Spinal cord (tissue), 10 donors: ENCODE measurements around the gene RBM3. TPM values are rescaled to one million over a fixed set of nuclear protein-coding genes. Genes with fewer than 3 reads are reported as not detected.
A peak's percentile ranks its signal among the peaks of the same experiment; 100 is the strongest.
"Not testable (repeated sequence)": the region's sequence is repeated elsewhere in the genome, so short reads cannot be mapped to it uniquely, and the experiment has no call there.

Experiments
- DNase-seq, 6 donors: peaks; one replicate each; pipeline versions ENCODE4 v3.0.0 to v3.0.0-alpha.2; 2013 to 2015; ENCODE audit warnings: low spot score in 6 of 6, low read depth in 4 of 6
- H3K27ac ChIP-seq: one replicate; pipeline ENCODE4 v1.5.1; 2013; ENCODE audit warnings: low read depth, low read length, control low read depth
- H3K27me3 ChIP-seq: one replicate; pipeline ENCODE4 v1.6.1; 2013; ENCODE audit warnings: low read length; ENCODE audit not compliant: control insufficient read depth, insufficient read depth
- H3K36me3 ChIP-seq: one replicate; pipeline ENCODE4 v1.6.1; 2013; ENCODE audit warnings: low read length; ENCODE audit not compliant: control insufficient read depth, insufficient read depth
- H3K4me1 ChIP-seq: one replicate; pipeline ENCODE4 v1.6.1; 2013; ENCODE audit warnings: low read length; ENCODE audit not compliant: control insufficient read depth, insufficient read depth
- H3K4me3 ChIP-seq: one replicate; pipeline ENCODE4 v1.5.1; 2013; ENCODE audit warnings: low read depth, low read length, control low read depth
- H3K9me3 ChIP-seq: one replicate; pipeline ENCODE4 v1.6.1; 2013; ENCODE audit warnings: low read length; ENCODE audit not compliant: control insufficient read depth, insufficient read depth
- WGBS: methylation state at CpG from one replicate; pipeline ENCODE4 v1.1.5; 2013; ENCODE audit warnings: missing lambda C conversion rate; ENCODE audit not compliant: insufficient coverage; 5-methylcytosine and 5-hydroxymethylcytosine counted together
- polyA plus RNA-seq, 2 donors: library from polyadenylated mRNA; unstranded; fragments of 120-200 nt; gene quantifications; one replicate each; pipeline ENCODE4 v1.2.1, GENCODE V29; 2013; ENCODE audit not compliant: insufficient read length in 2 of 2
- total RNA-seq, 2 donors: library from RNA; depleted of rRNA in 1 of 2; stranded (reverse); fragments of 120-200 nt in 1 of 2; fragments of >200 nt in 1 of 2; gene quantifications; one replicate each; pipeline versions ENCODE4 v1.2.3 to v1.2.4, GENCODE V29; 2013 to 2014
- donor health status: healthy.

The RBM3 gene
- total and polyA plus RNA-seq, 4 donors, result 116 to 254 (median 187) TPM

- peak in 3 of 6 donors; percentile 12 to 74 (median 55) for DNase-seq
Observed at GRCh38 chrX:48540028-48540375, 34.3 kb upstream of the RBM3 start.

DNA sequence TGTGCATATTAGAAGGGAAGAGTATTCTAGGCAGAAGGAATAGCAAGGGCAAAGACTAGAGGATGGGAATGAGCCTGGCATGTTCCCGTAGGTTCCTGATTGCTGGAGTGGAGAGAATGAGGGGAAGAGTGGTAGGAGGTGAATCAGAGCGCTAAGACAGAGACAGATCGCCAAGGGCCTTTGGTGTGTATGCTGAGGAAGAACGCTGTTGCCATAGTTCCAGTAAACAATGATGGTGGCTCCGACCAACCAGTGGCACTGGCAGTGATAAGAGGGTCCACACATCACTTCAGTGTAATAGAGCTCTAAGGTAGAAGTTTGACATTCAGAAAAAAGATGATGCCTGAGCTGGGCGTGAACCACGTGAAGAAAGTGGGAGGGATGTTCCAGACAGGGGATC, 33.8 kb upstream of the RBM3 start:
- H3K4me3 ChIP-seq, result peak overlapping the region; percentile 69
- H3K36me3 ChIP-seq, result peaks cover 5% of the 10 kb centered on the region
- H3K4me1 ChIP-seq, result peaks cover 13% of the 10 kb centered on the region
- 66% methylated on average over 7 of the region's 7 CpGs for WGBS
- DNase-seq, result no peak
- no peaks in the 10 kb centered on the region for H3K27me3 ChIP-seq
- H3K27ac ChIP-seq, result no peak overlapping the region
- no peaks in the 10 kb centered on the region for H3K9me3 ChIP-seq

More at GRCh38 chrX:48540028-48540375, 34.3 kb upstream of the RBM3 start:
- no peaks in the 10 kb centered on the region for H3K9me3 ChIP-seq
- 46% methylated on average over 12 of the region's 12 CpGs for WGBS
- H3K27ac ChIP-seq, result peak overlapping the region; percentile 83
- H3K27me3 ChIP-seq, result no peaks in the 10 kb centered on the region
- H3K4me3 ChIP-seq, result peak overlapping the region; percentile 69
- peaks cover 13% of the 10 kb centered on the region for H3K4me1 ChIP-seq
- peaks cover 5% of the 10 kb centered on the region for H3K36me3 ChIP-seq

GRCh38 chrX:48541140-48541814, 33.0 kb upstream of the RBM3 start:
- Histone ChIP-seq H3K4me1 (peaks cover 13% of the 10 kb centered on the region), H3K36me3 (peaks cover 5% of the 10 kb centered on the region), H3K27me3 (no peaks in the 10 kb centered on the region), H3K27ac (no peak overlapping the region), H3K4me3 (no peak overlapping the region), H3K9me3 (no peaks in the 10 kb centered on the region)
- 100% methylated on average over 4 of the region's 10 CpGs for WGBS
- DNase-seq, result no peak

GRCh38 chrX:48548871-48549270, 25.4 kb upstream of the RBM3 start:
- Histone ChIP-seq H3K4me3 (no peak overlapping the region), H3K27ac (no peak overlapping the region), H3K4me1 (no peaks in the 10 kb centered on the region), H3K9me3 (no peaks in the 10 kb centered on the region), H3K36me3 (peaks cover 12% of the 10 kb centered on the region), H3K27me3 (no peaks in the 10 kb centered on the region)
- WGBS, result 86% methylated on average over 1 of the region's 3 CpGs
- no peak for DNase-seq

DNA sequence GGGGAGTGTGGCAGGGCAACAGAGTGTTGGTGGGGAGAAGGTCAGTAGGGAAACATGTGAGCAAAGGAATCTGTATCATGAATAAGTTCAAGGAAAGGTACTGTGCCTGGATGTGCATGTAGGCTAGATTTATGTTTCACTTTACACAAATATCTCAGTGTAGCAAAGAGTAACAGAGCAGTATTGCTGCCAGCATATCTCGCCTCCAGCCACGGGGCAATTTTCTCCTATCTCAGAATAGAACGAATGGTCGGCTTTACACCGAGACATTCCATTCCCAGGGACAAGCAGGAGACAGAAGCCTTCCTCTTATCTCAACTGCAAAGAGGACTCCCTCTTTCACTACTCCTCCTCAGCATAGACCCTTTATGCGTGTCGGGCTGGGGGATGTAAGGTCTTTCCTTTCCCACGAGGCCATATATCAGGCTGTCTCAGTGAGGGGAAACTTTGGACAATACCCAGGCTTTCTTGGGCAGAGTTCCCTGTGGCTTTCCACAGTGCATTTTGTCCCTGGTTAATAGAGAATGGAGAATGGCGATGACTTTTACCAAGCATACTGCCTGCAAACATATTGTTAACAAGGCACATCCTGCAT, 18.5 kb upstream of the RBM3 start:
- not testable (repeated sequence) for H3K27me3 ChIP-seq, H3K4me3 ChIP-seq, H3K4me1 ChIP-seq, H3K9me3 ChIP-seq, H3K27ac ChIP-seq
- peaks cover 36% of the 10 kb centered on the region for H3K36me3 ChIP-seq
- peak in 3 of 6 donors; percentile 12 to 57 (median 14) for DNase-seq
- WGBS, result 67% methylated on average over 1 of the region's 9 CpGs

DNA sequence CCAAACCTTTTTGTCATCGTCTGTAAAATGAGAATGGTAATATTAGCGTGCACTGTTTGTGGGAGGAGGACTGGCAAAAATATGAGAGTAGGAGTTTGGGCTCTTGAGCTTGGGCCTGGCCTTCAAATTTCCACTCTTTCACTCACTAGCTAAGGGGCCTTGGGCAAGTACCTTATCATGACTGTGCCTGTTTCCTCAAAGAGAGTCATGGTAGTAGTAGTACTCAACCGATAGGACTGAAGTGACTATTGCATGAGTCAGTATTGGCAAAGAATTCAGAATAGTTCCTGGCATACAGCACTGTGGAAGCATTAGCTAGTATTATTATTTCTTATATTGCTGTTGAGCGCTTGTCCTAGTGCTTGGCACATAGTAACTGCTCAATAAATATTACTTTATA, 16.0 kb upstream of the RBM3 start:
- DNase-seq, result no peak
- no CpG with 5 or more reads among the region's 4 CpGs for WGBS
- H3K27me3 ChIP-seq, result no peaks in the 10 kb centered on the region
- no peak overlapping the region for H3K27ac ChIP-seq
- no peaks in the 10 kb centered on the region for H3K9me3 ChIP-seq
- H3K4me1 ChIP-seq, result no peaks in the 10 kb centered on the region
- H3K36me3 ChIP-seq, result peaks cover 29% of the 10 kb centered on the region
- no peak overlapping the region for H3K4me3 ChIP-seq

DNA sequence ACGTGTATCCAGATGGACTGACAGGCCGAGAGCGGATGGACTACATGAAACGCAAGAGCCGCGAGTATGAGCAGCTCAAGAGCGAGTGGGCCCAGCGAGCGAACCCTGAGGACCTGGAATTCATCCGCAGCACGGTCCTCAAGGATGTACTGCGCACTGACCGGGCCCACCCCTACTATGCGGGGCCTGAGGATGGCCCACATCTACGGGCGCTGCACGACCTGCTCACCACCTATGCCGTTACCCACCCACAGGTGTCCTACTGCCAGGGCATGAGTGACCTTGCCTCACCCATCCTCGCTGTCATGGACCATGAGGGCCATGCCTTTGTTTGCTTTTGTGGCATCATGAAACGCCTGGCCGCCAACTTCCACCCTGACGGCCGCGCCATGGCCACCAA, 14.6 kb upstream of the RBM3 start:
- Histone ChIP-seq H3K4me1 (no peaks in the 10 kb centered on the region), H3K27ac (no peak overlapping the region), H3K36me3 (peaks cover 33% of the 10 kb centered on the region), H3K27me3 (no peaks in the 10 kb centered on the region), H3K9me3 (no peaks in the 10 kb centered on the region), H3K4me3 (no peak overlapping the region)
- WGBS, result 93% methylated on average over 21 of the region's 24 CpGs
- DNase-seq, result no peak

DNA sequence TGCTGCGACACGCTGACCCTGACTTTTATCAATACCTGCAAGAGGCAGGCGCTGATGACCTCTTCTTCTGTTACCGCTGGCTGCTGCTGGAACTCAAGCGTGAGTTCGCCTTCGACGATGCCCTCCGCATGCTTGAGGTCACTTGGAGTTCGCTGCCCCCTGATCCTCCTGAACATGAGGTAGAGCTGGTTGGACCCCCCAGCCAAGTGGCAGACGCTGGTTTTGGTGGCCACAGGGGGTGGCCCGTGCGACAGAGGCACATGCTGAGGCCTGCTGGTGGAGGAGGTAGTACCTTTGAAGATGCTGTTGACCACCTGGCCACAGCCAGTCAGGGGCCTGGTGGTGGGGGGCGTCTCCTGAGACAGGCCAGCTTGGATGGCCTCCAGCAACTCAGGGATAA, 14.2 kb upstream of the RBM3 start:
- DNase-seq, result no peak
- Histone ChIP-seq H3K9me3 (no peaks in the 10 kb centered on the region), H3K27me3 (no peaks in the 10 kb centered on the region), H3K27ac (no peak overlapping the region), H3K4me3 (no peak overlapping the region), H3K36me3 (peaks cover 37% of the 10 kb centered on the region), H3K4me1 (no peaks in the 10 kb centered on the region)
- WGBS, result 87% methylated on average over 14 of the region's 14 CpGs

DNA sequence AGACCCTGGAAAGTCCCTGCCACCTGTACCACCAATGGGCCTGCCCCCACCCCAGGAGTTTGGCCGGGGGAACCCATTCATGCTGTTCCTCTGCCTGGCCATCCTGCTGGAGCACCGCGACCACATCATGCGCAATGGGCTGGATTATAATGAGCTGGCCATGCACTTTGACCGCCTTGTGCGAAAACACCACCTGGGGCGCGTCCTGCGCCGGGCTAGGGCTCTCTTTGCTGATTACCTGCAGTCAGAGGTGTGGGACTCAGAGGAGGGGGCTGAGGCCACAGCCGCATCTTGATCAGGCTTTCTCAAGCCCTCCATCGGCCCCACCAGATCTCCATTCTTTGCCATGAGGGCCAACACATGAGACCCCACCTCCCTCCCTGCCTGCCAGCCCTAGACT, 13.6 kb upstream of the RBM3 start:
- Histone ChIP-seq H3K9me3 (no peaks in the 10 kb centered on the region), H3K27me3 (no peaks in the 10 kb centered on the region), H3K36me3 (peaks cover 37% of the 10 kb centered on the region), H3K4me1 (no peaks in the 10 kb centered on the region), H3K4me3 (no peak overlapping the region), H3K27ac (no peak overlapping the region)
- whole genome bisulfite sequencing, result 94% methylated on average over 11 of the region's 12 CpGs
- DNase-seq, result no peak

DNA sequence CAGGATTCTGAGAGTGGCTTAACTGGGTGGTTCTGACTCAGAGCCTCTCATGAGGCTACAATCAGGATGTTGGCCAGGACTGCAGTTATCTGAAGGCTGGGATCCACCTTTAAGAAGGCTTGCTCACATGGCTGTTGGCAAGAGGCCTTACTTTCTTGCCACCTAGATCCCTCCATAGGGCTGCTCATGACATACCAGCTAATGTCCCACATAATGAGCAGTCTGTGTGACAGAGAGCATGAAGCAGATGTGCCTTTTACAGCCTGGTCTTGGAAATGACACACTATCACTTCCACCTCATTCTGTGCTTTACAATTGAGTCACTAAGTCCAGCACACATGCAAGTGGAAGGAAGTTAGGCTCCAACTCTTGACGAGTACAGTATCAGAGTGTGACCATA, 4.3 kb upstream of the RBM3 start:
- H3K4me3 ChIP-seq, result no peak overlapping the region
- no peaks in the 10 kb centered on the region for H3K9me3 ChIP-seq
- H3K36me3 ChIP-seq, result peaks cover 2% of the 10 kb centered on the region
- no CpG with 5 or more reads among the region's 1 CpG for WGBS
- DNase-seq, result no peak
- peaks cover 6% of the 10 kb centered on the region for H3K4me1 ChIP-seq
- H3K27me3 ChIP-seq, result no peaks in the 10 kb centered on the region
- H3K27ac ChIP-seq, result no peak overlapping the region
